ENCODE measurements around the gene RDX.

GRCh38 chr11:110297726-110298300, 1.4 kb upstream of the RDX start:
- TF ChIP-seq, protein P1, sequence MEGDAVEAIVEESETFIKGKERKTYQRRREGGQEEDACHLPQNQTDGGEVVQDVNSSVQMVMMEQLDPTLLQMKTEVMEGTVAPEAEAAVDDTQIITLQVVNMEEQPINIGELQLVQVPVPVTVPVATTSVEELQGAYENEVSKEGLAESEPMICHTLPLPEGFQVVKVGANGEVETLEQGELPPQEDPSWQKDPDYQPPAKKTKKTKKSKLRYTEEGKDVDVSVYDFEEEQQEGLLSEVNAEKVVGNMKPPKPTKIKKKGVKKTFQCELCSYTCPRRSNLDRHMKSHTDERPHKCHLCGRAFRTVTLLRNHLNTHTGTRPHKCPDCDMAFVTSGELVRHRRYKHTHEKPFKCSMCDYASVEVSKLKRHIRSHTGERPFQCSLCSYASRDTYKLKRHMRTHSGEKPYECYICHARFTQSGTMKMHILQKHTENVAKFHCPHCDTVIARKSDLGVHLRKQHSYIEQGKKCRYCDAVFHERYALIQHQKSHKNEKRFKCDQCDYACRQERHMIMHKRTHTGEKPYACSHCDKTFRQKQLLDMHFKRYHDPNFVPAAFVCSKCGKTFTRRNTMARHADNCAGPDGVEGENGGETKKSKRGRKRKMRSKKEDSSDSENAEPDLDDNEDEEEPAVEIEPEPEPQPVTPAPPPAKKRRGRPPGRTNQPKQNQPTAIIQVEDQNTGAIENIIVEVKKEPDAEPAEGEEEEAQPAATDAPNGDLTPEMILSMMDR (conservative IDR thresholded peaks at IDR 0.05 in 1 of 2, IDR thresholded peaks at IDR 0.05 in 1 of 2; ENCODE audit: low read depth in 1 of 2, low read length in 2 of 2), result no peak
- no peak for TF ChIP-seq EZH2 (IDR thresholded peaks at IDR 0.05; ENCODE audit: low read length, missing control alignments)

Data from fibroblast of lung (primary cell).